ENCODE results near the gene PRICKLE4.

DNA sequence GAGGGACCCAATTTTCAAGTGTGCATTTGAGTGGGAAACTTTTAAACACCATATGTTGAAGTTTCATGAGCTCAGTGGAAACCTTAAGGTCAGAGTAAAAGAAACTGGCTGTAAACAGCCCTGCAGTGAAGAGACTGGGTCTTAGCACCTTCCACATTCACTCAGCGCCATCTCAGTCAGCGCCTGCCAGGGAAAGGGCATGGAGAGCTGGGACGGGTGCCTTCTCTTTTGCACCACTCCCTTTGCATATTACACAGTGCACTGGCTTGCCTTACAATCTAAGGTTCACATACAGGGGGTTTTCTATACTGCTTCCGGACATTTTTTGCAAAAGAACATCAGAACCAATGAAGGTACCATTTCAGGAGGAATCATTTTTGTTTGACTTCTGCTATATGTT, 11.4 kb downstream of the PRICKLE4 start:
- TF ChIP-seq, protein P1, sequence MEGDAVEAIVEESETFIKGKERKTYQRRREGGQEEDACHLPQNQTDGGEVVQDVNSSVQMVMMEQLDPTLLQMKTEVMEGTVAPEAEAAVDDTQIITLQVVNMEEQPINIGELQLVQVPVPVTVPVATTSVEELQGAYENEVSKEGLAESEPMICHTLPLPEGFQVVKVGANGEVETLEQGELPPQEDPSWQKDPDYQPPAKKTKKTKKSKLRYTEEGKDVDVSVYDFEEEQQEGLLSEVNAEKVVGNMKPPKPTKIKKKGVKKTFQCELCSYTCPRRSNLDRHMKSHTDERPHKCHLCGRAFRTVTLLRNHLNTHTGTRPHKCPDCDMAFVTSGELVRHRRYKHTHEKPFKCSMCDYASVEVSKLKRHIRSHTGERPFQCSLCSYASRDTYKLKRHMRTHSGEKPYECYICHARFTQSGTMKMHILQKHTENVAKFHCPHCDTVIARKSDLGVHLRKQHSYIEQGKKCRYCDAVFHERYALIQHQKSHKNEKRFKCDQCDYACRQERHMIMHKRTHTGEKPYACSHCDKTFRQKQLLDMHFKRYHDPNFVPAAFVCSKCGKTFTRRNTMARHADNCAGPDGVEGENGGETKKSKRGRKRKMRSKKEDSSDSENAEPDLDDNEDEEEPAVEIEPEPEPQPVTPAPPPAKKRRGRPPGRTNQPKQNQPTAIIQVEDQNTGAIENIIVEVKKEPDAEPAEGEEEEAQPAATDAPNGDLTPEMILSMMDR (IDR thresholded peaks at IDR 0.05), result no peak
- TF ChIP-seq POLR2A (IDR thresholded peaks at IDR 0.05) (no peak), EP300 (IDR thresholded peaks at IDR 0.05) (no peak), POLR2AphosphoS5 (IDR thresholded peaks at IDR 0.05) (no peak)
